Measurements from ENCODE around the gene ANKRD11.

DNA sequence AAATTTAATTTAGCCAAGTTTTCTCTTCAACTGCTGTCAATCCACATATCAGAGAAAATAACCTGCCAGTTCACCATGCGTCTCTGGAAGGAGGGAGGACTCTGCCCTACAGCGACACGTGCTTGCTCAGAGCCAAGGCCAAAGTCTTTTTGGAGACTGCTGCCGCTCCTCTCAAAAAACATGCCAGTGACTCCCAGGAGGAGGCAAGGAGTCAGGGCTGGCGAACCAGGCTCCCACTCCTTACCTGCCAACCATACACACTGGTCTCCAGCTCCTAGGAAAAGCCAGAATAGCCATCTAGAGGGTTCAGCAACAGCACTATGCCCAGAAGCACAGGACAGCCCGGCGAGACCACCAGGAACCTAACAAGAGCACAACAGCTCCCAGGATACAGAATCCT is 73.0 kb downstream of the ANKRD11 start:
- no peak for TF ChIP-seq CTCF (IDR thresholded peaks at IDR 0.05; ENCODE audit: extremely low read depth in 1 of 2, insufficient read depth in 1 of 2, low read depth in 1 of 2, low read length in 2 of 2)
- TF ChIP-seq POLR2A (IDR thresholded peaks at IDR 0.05; ENCODE audit: low read depth, low read length), result no peak
- TF ChIP-seq EZH2 (IDR thresholded peaks at IDR 0.05; ENCODE audit: borderline replicate concordance, low read depth, low read length, severe bottlenecking), result no peak
- no peak for TF ChIP-seq POLR2AphosphoS5 (IDR thresholded peaks at IDR 0.05; ENCODE audit: insufficient read depth, low read depth, low read length)
